Stimulated activated CD8-positive, alpha-beta memory T cell treated with anti-CD3 and anti-CD28 coated beads, Interleukin-7, amount 100 ng/mL, for 24 hours (primary cell): Measurements from ENCODE around the gene STIP1.

Source experiments
- DNase-seq: peaks from one replicate; pipeline ENCODE4 v3.0.0-alpha.2; 2020; ENCODE audit warnings: low read depth

STIP1 gene

DNA sequence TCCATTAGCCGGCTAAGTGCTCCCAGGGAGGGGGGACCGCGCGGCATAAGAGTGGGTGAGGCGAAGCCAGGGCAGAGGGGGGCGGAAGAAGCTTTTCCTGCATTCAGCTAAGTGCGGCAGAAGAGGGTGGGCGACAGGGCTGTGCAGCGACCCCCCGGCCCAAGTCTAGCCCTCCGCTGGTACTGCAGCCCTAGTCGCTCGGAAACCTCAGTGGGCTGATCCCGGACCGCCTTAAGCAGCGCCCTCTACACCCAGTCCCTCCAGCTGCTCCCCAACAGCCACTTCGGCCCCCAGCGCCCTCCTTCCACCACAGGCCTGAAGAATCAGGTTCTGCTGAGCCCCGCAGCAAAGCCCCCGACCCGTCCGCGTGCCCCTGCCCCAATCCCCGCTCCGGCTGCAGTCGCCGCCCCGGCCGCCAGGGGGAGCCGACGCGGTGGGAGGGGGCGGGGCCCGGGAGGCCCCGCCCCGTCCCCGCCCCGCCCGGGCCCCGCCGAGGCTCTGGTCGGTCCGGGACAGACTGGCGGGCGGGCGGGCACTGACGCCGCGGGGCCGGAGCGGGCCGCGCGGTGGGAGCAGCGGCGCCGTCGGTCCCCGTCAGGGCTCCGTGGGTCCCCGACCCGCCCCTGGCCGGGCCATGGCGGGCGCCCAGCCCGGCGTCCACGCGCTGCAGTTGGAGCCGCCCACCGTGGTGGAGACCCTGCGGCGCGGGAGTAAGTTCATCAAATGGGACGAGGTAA is 65.2 kb downstream of the STIP1 start, which contains the start of gene PLCB3:
TSS of gene PLCB3 (plus strand) at position 515 of the 737 bp plus-strand sequence. CDS start at position 635, 120 bp downstream.
- peak; percentile 34 for DNase-seq

DNA sequence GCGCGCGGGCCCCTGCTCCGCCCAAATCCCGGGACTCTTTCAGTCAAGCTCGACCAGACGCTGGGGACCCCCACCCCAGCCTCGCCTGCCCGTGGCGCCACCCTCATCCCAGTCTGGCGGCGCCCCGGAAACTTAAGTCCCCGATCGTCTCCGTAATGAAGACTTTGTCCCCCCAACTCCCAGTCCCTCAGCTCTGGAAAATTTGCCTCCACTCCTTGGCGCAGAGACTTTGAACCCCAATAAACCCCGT is 65.7 kb downstream of the STIP1 start:
- DNase-seq: no peak

GRCh38 chr11:64252003-64252872 is 66.3 kb downstream of the STIP1 start:
- no peak for DNase-seq

DNA sequence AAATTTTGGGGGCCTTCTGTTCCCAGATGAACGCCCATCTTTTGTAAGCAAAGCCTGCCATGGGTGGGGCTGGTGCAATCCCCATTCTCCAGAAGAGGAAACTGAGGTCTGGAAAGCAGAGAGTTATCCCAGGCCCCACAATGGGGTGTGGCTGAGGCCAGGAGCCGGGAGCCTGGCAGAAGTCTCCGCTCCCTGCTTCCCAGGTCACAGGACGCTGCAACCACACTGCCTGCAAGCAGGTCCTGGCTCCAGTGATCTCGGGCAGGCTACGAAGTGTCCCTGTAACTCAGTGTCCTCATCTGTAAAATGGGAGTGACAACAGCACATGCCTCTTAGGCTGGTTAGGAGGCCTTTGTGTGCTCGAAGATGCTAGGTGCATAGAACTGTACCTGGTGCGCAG is 67.1 kb downstream of the STIP1 start:
- DNase-seq: no peak

GRCh38 chr11:64253481-64253880 is 67.5 kb downstream of the STIP1 start:
- DNase-seq: no peak
